NCI-H146 treated with DMSO at 0.1 percent for 48 hours (cell line): ENCODE results near the gene SSRP1.
"Not testable (repeated sequence)": the region's sequence is repeated elsewhere in the genome, so short reads cannot be mapped to it uniquely, and the experiment has no call there.

Experiments
- DNase-seq: peaks from one replicate; lab custom pipeline; 2025; ENCODE audit not compliant: unreplicated experiment; lab: John Stamatoyannopoulos, UW

Gene SSRP1

GRCh38 chr11:57339328-57339727 is 3.6 kb upstream of the SSRP1 start:
- DNase-seq, result no peak

- no peak for DNase-seq
Observed at GRCh38 chr11:57338142-57338541, 2.5 kb upstream of the SSRP1 start, which contains the start of gene P2RX3. Gene P2RX3, plus strand, starts transcription at chr11:57338352. Its CDS starts 199 bp downstream, at chr11:57338551.

GRCh38 chr11:57336856-57337255 is 1.2 kb upstream of the SSRP1 start:
- DNase-seq, result not testable (repeated sequence)

GRCh38 chr11:57336111-57336666 is 497 bp upstream of the SSRP1 start:
- no peak for DNase-seq

- DNase-seq, result no peak
Observed at GRCh38 chr11:57335023-57335342, 709 bp downstream of the SSRP1 start.

- DNase-seq, result no peak
Observed at GRCh38 chr11:57332694-57333440, 2.8 kb downstream of the SSRP1 start.

- no peak for DNase-seq
Observed at GRCh38 chr11:57331720-57332119, 4.0 kb downstream of the SSRP1 start.

- DNase-seq, result no peak
Observed at GRCh38 chr11:57330029-57330428, 5.7 kb downstream of the SSRP1 start.

GRCh38 chr11:57327721-57328120 is 8.0 kb downstream of the SSRP1 start:
- no peak for DNase-seq

- no peak for DNase-seq
Observed at GRCh38 chr11:57325735-57326048, 10.0 kb downstream of the SSRP1 start.

- peak; percentile 90 for DNase-seq
Observed at GRCh38 chr11:57324886-57325734, 10.6 kb downstream of the SSRP1 start, which contains the start of gene TNKS1BP1. Gene TNKS1BP1, minus strand, starts transcription at chr11:57324952. Its CDS starts 3,067 bp downstream, at chr11:57321885.

GRCh38 chr11:57324154-57324885 is 11.4 kb downstream of the SSRP1 start:
- peak; percentile 50 for DNase-seq

- DNase-seq, result no peak
Observed at GRCh38 chr11:57323855-57324153, 11.9 kb downstream of the SSRP1 start.

GRCh38 chr11:57323167-57323854 is 12.4 kb downstream of the SSRP1 start:
- no peak for DNase-seq

- no peak for DNase-seq
Observed at GRCh38 chr11:57322256-57323166, 13.2 kb downstream of the SSRP1 start.

- no peak for DNase-seq
Observed at GRCh38 chr11:57321388-57322255, 14.1 kb downstream of the SSRP1 start.

- no peak for DNase-seq
Observed at GRCh38 chr11:57320719-57321387, 14.8 kb downstream of the SSRP1 start.

GRCh38 chr11:57320067-57320718 is 15.5 kb downstream of the SSRP1 start:
- no peak for DNase-seq
